GM19035 (cell line): Measurements from ENCODE around the gene OR6V1.

Source experiments
- ATAC-seq: cut with Tn5 transposase; IDR thresholded peaks from one replicate; pipeline ENCODE4 v1.9.1; 2021; ENCODE audit not compliant: unreplicated experiment

Gene OR6V1

GRCh38 chr7:143052041-143052440, at the start of gene OR6V1:
Gene OR6V1, plus strand, starts transcription at chr7:143052341. Its CDS starts 0 bp downstream, at chr7:143052341.
- no peak for ATAC-seq

GRCh38 chr7:143002898-143003297, 49.2 kb upstream of the OR6V1 start:
- ATAC-seq, result no peak

GRCh38 chr7:143003393-143004051, 48.6 kb upstream of the OR6V1 start:
- peak; percentile 58 for ATAC-seq

- ATAC-seq, result no peak
These were observed 46.4 kb upstream of the OR6V1 start for GRCh38 chr7:143005632-143006260.

- ATAC-seq, result peak; percentile 93
These were observed 43.9 kb upstream of the OR6V1 start for GRCh38 chr7:143008007-143008901.

- no peak for ATAC-seq
These were observed 40.1 kb upstream of the OR6V1 start for GRCh38 chr7:143012001-143012400.

GRCh38 chr7:143012409-143012808, 39.7 kb upstream of the OR6V1 start:
- no peak for ATAC-seq

GRCh38 chr7:143013473-143013872, 38.7 kb upstream of the OR6V1 start:
- ATAC-seq, result no peak

- ATAC-seq, result no peak
These were observed 38.2 kb upstream of the OR6V1 start for GRCh38 chr7:143013893-143014292.

GRCh38 chr7:143015084-143015483, 37.1 kb upstream of the OR6V1 start:
- ATAC-seq, result peak; percentile 94

GRCh38 chr7:143015926-143016490, 36.1 kb upstream of the OR6V1 start:
- ATAC-seq, result no peak

GRCh38 chr7:143016996-143017395, 35.1 kb upstream of the OR6V1 start:
- ATAC-seq, result no peak

GRCh38 chr7:143018931-143019330, 33.2 kb upstream of the OR6V1 start:
- no peak for ATAC-seq

- ATAC-seq, result no peak
These were observed 29.1 kb upstream of the OR6V1 start for GRCh38 chr7:143023047-143023446.

GRCh38 chr7:143025371-143025770, 26.8 kb upstream of the OR6V1 start:
- no peak for ATAC-seq

- no peak for ATAC-seq
These were observed 25.1 kb upstream of the OR6V1 start, which contains the start of gene OR9A2 for GRCh38 chr7:143027032-143027431. Gene OR9A2, minus strand, starts transcription at chr7:143027132. Its CDS starts 0 bp downstream, at chr7:143027132.

- ATAC-seq, result no peak
These were observed 24.5 kb upstream of the OR6V1 start for GRCh38 chr7:143027683-143028082.

GRCh38 chr7:143038635-143039034, 13.5 kb upstream of the OR6V1 start:
- no peak for ATAC-seq

- no peak for ATAC-seq
These were observed 11.9 kb upstream of the OR6V1 start for GRCh38 chr7:143040209-143040715.

GRCh38 chr7:143041346-143041745, 10.8 kb upstream of the OR6V1 start:
- ATAC-seq, result no peak

- no peak for ATAC-seq
These were observed 9.9 kb upstream of the OR6V1 start for GRCh38 chr7:143042159-143042789.
